K562 (cell line): ENCODE measurements around the gene TARS2. TPM values are rescaled to one million over a fixed set of nuclear protein-coding genes. Genes with fewer than 3 reads are reported as not detected.

Experiments used
- BCLAF1 ChIP-seq, 2 experiments: fragments of 450-650 bp in 1 of 2; IDR thresholded peaks; 2 replicates each; pipeline ENCODE4 v1.6.1; 2011 to 2017; ENCODE audit warnings: low read depth in 2 of 2, antibody characterized with exemption in 1 of 2, borderline replicate concordance in 1 of 2, low read length in 1 of 2, mild to moderate bottlenecking in 1 of 2, mixed read lengths in 1 of 2; ENCODE audit not compliant: control insufficient read depth in 1 of 2
- CHAMP1 ChIP-seq: fragments of 450-650 bp; IDR thresholded peaks from 2 replicates; pipeline ENCODE4 v1.6.1; 2016; ENCODE audit warnings: mild to moderate bottlenecking
- CLOCK ChIP-seq: fragments of 250-450 bp; sonication (Bioruptor Pico); IDR thresholded peaks from 2 replicates; pipeline ENCODE4 v1.4.0; 2020; ENCODE audit warnings: mild to moderate bottlenecking, moderate library complexity, borderline replicate concordance
- ELF2 ChIP-seq: fragments of 250-450 bp; sonication (Bioruptor Pico); IDR thresholded peaks from 2 replicates; pipeline ENCODE4 v1.5.0; 2021; ENCODE audit warnings: mild to moderate bottlenecking
- ESRRB ChIP-seq: fragments of 250-450 bp; sonication (Bioruptor Pico); IDR thresholded peaks from 2 replicates; pipeline ENCODE4 v1.5.0; 2020; ENCODE audit warnings: mild to moderate bottlenecking, moderate library complexity, borderline replicate concordance
- FUS ChIP-seq: fragments of 200-400 bp; formaldehyde crosslinking; optimal IDR thresholded peaks from 2 replicates; pipeline ENCODE3; 2017; ENCODE audit warnings: low read depth, low read length
- KLF16 ChIP-seq: IDR thresholded peaks from 2 replicates; pipeline ENCODE4 v1.6.1; 2016; ENCODE audit warnings: antibody characterized with exemption
- LCOR ChIP-seq: sonication (generic); formaldehyde crosslinking; IDR thresholded peaks from 2 replicates; pipeline ENCODE4 v1.8.0; 2022; ENCODE audit warnings: mild to moderate bottlenecking, missing genetic modification reagents
- NR1H2 ChIP-seq: sonication (generic); formaldehyde crosslinking; IDR thresholded peaks from 2 replicates; pipeline ENCODE4 v1.4.0; 2020; ENCODE audit warnings: mild to moderate bottlenecking, missing genetic modification reagents
- NR2C2 ChIP-seq, 2 experiments: fragments of 200-800 bp in 1 of 2; sonication (Bioruptor generic) in 1 of 2; sonication (generic) in 1 of 2; formaldehyde crosslinking in 1 of 2; IDR thresholded peaks; 2 replicates each; pipeline versions ENCODE4 v1.6.1 to v1.8.0; 2016 to 2022; ENCODE audit warnings: mild to moderate bottlenecking in 1 of 2, missing compliant biosample characterization in 1 of 2, missing genetic modification characterization in 1 of 2, missing genetic modification reagents in 1 of 2
- PTBP1 ChIP-seq: fragments of 200-400 bp; formaldehyde crosslinking; IDR thresholded peaks from 2 replicates; pipeline ENCODE4 v1.6.1; 2017; ENCODE audit warnings: low read depth, low read length
- RBM14 ChIP-seq: fragments of 200-400 bp; formaldehyde crosslinking; IDR thresholded peaks from 2 replicates; pipeline ENCODE4 v1.6.1; 2018; ENCODE audit warnings: low read depth, mild to moderate bottlenecking, low read length, moderate library complexity, borderline replicate concordance; ENCODE audit not compliant: insufficient read depth
- RCOR1 ChIP-seq, 2 experiments: IDR thresholded peaks; 2 replicates each; pipeline ENCODE4 v1.6.1; 2012; ENCODE audit warnings: low read depth in 2 of 2, low read length in 2 of 2, borderline replicate concordance in 1 of 2, improper control_type of control experiment in 1 of 2
- RUNX1 ChIP-seq: sonication (generic); IDR thresholded peaks from 2 replicates; pipeline ENCODE4 v1.6.1; 2016; ENCODE audit warnings: antibody characterized with exemption, low read depth
- ZNF449 ChIP-seq: fragments of 250-450 bp; sonication (Bioruptor Pico); IDR thresholded peaks from 2 replicates; pipeline ENCODE4 v1.8.0; 2022; ENCODE audit warnings: moderate library complexity, mild to moderate bottlenecking, inconsistent platforms
- ZNF764 ChIP-seq: fragments of 250-450 bp; sonication (Bioruptor Pico); IDR thresholded peaks from 2 replicates; pipeline ENCODE4 v1.4.0; 2020; ENCODE audit warnings: low read depth, mild to moderate bottlenecking, moderate library complexity
- polyA plus RNA-seq, 8 experiments: library from polyadenylated mRNA; depleted of rRNA in 4 of 8; stranded (reverse) in 5 of 8; unstranded in 3 of 8; fragments of >200 nt; fragmentation: Nextera tagmentation in 2 of 8; fragmentation: Illumina TruSeq in 1 of 8; extraction: Ambion mirVana in 2 of 8; extraction: Trizol in 1 of 8; gene quantifications; 2 replicates each; pipeline versions ENCODE4 v1.2.1 to v1.2.3, GENCODE V29; 2011 to 2014; ENCODE audit warnings: inconsistent platforms in 1 of 8, missing spikeins in 1 of 8
- total RNA-seq, 7 experiments: library from RNA; depleted of rRNA in 6 of 7; stranded (reverse); fragments of >200 nt in 6 of 7; fragmentation: Illumina TruSeq in 2 of 7; extraction: Trizol in 2 of 7; gene quantifications; 2 replicates each; pipeline versions ENCODE4 v1.2.1 to v1.2.3, GENCODE V29; 2011 to 2021; ENCODE audit warnings: low replicate concordance in 1 of 7

TARS2 gene
- total and polyA plus RNA-seq, 9 of the 15 experiments (the other 6 are each of a cell fraction or from before 2014, with no cell fraction given): 17.0 to 64.2 (median 39.4) TPM

GRCh38 chr1:150552128-150552910, 65.1 kb downstream of the TARS2 start (continued):
- TF ChIP-seq LCOR (no peak), RCOR1 (IDR thresholded peaks at IDR 0.05; ENCODE audit: borderline replicate concordance in 1 of 2, low read depth in 2 of 2, low read length in 2 of 2) (peak in 1 of 2 experiments; percentile 68; a peak in 1 of 4 replicates), CLOCK (CRISPR knock-in tag) (no peak), BCLAF1 (IDR thresholded peaks at IDR 0.05; ENCODE audit: borderline replicate concordance in 1 of 2, control insufficient read depth in 1 of 2, low read depth in 2 of 2, low read length in 1 of 2) (no peak; a peak in 1 of 4 replicates), ELF2 (CRISPR knock-in tag) (no peak), RBM14 (no peak), FUS (no peak), ZNF764 (CRISPR knock-in tag) (no peak), ESRRB (no peak), PTBP1 (no peak), ZNF449 (no peak), CHAMP1 (no peak), KLF16 (0 out of 2 replicates have a peak, but pooled peaks have one; percentile 22), RUNX1 (peak; percentile 60; the same call in 1 of the 2 replicates), NR1H2 (no peak), NR2C2 (CRISPR knock-in tag; IDR thresholded peaks at IDR 0.05) (no peak), NR2C2 (tag; IDR thresholded peaks at IDR 0.05) (peak; percentile 58)
